Retina (tissue), 1 donor: ENCODE data around the gene MAK.
"Not testable (repeated sequence)": the region's sequence is repeated elsewhere in the genome, so short reads cannot be mapped to it uniquely, and the experiment has no call there.

Source experiments
- DNase-seq: peaks from one replicate; pipeline ENCODE4 v3.0.0-alpha.2; 2016

The MAK gene

GRCh38 chr6:10722820-10723566 lies 115.3 kb downstream of the MAK start, which contains the start of gene TMEM14C:
Gene TMEM14C (plus strand): TSS chr6:10723070. CDS start chr6:10724614, 1,544 bp downstream.
- DNase-seq, result peak; percentile 95

- DNase-seq, result no peak
Observed at GRCh38 chr6:10722570-10722819, 115.8 kb downstream of the MAK start.

GRCh38 chr6:10721850-10722569 lies 116.3 kb downstream of the MAK start:
- no peak for DNase-seq

GRCh38 chr6:10720960-10721849 lies 117.1 kb downstream of the MAK start:
- DNase-seq, result not testable (repeated sequence)

- peak; percentile 74 for DNase-seq
Observed at GRCh38 chr6:10720265-10720959, 117.9 kb downstream of the MAK start.

- DNase-seq, result no peak
Observed at GRCh38 chr6:10719964-10720264, 118.4 kb downstream of the MAK start.

- DNase-seq, result no peak
Observed at GRCh38 chr6:10719296-10719963, 118.9 kb downstream of the MAK start.

- DNase-seq, result no peak
Observed at GRCh38 chr6:10713962-10714361, 124.4 kb downstream of the MAK start.
